GM21529 (cell line): ENCODE measurements around the gene TPSB2.
"Not testable (repeated sequence)": the region's sequence is repeated elsewhere in the genome, so short reads cannot be mapped to it uniquely, and the experiment has no call there.

Experiments used
- ATAC-seq: cut with Tn5 transposase; IDR thresholded peaks from one replicate; pipeline ENCODE4 v1.9.1; 2021; ENCODE audit not compliant: unreplicated experiment

TPSB2 gene

DNA sequence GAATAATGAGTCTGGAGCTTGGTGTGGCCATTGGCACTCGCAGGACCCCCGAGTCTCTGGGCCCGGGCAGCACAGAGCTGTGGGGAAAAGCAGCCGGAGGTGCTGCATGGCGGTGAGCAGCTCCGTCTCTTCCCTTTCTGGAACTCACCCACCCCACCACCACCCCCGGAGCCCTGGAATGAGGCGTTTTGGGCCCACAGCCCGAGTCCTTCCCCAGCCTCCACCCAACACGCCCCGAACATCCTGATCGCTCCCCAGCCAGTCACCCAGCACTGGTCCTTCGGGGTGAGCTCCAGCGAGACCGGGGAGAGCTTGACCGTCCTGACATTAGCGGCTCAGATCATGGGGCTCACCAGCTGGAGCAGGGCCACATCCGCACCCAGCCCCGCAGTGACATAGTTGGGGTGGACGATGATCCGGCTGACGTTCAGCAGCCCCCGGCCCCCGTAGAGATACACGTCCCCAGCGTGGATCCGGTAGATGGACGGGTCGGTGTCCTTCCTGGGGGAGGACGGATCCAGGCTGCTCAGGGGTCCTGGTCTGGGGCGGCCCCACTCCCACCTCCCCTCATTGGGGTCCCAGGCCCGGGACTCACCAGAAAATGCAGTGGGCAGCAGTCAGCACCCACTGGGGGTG is 32.3 kb upstream of the TPSB2 start:
- ATAC-seq = no peak

DNA sequence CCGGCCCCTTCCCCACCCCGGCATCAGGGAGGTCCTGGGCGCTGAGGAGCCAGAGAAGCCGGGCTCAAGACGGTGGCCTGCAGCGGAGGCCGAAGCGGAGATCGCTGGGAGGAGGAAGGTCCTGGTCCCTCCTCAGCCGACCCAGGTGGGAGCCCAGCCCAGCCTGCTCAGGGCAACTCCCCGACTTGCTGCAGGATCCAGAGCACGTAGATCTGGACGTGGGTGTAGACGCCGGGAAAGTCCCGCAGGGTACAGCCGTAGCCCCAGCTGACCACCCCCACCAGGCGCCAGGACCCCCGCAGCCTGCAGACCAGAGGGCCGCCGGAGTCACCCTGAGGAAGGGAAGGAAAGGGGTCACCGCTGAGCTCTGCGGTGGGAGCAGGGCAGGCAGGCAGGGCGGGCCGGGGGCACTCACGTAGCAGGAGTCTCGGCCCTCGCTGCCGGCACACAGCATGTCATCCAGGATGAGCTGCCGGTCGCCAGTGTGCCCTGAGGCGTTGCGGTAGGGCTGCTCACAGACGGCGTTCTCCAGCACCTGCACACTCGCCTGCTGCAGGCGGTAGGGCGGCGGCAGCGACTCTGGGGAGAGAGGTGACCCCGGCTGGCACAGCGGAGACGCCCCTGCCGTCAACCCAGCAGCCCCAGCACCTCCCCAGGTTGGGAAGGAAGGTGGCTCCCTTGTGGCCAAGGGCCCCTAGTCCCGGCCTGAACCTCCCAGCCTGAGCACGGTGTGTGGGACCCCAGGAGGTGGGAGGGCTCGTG is 31.3 kb upstream of the TPSB2 start:
- ATAC-seq = no peak

DNA sequence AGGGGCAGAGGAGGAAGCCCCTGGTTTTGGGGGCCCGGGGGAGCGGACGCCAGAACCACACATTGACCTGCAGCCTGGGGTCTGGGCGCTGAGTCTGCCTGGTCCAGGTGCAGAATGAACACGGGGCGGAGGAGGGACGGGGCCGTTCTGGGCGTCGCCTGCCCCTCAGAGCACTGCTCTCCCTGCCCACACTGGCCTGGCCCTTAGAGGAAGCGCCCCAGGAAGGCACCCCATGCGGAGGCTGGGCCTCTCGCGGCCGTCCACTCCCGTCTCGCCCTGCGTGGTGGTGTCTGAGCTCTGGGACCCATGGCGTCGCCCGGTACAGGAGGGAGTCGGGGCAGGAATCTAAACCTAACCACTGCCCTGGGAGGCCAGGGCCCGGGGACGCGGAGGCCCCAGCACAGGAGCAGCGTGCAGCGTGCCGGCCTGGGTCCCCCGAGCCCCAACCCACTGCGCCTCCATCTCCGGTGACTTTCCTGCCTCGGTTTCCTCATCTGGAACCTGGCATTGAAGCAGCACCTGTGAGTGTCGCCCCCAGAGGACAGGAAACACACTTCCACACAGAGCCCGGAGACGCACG is 30.2 kb upstream of the TPSB2 start:
- no peak for ATAC-seq

DNA sequence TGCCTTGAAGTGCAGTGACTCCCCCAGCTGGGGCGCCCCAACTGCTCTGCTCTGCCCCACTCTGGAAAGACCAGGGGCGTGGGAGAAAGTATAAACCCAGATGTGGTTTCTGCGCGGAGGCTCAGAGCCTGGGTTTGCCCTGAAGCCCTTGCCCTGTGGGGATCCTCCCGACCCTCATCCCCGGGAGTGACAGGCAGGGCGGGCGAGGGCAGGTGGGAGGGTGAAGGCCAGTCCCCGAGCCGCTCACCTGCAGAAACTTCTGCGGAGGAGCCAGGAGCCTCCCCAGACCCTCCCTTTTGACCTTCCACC is 29.7 kb upstream of the TPSB2 start:
- ATAC-seq = no peak

DNA sequence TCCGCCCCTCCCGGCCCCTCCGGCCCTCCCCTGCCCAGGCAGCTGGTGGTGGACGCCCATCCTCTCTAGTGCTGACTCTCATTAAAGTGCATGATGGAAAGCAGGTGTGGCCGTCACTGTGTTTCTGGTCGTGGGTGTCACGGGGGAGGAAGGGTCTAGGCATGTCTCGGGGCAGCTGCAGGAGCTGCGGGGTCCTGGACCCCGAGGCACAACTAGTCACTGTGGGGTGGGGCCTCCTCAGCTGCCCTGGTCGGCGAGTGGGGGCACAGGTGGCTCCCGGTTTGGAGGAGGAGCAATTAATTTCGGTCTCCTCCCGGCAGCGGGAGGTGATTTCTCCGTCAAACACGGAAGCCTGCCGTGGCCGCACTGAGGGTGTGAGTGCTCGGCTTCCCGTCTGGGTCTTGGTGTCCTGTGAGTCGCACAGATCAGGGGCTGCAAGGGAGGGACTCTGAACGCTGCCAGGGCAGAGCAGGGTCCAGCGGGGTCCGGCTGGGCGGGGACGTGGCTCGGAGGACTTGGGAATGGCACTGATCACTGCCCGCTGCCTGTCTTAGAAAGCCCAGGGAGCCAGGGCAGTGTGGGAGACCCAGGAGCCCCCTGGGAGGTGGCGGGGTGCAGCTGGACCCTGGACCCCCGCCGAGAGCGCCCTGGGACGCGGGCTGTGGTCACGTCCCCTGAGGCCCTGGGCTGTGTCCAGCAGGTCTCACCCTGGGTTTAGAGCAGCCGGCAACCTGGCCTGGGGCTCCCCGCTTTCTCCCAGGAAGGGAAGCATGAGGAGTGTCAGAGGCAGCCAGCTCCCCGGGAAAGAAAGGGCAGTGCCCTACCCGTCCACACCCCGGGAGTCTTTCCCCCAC is 29.1 kb upstream of the TPSB2 start:
- ATAC-seq = no peak

DNA sequence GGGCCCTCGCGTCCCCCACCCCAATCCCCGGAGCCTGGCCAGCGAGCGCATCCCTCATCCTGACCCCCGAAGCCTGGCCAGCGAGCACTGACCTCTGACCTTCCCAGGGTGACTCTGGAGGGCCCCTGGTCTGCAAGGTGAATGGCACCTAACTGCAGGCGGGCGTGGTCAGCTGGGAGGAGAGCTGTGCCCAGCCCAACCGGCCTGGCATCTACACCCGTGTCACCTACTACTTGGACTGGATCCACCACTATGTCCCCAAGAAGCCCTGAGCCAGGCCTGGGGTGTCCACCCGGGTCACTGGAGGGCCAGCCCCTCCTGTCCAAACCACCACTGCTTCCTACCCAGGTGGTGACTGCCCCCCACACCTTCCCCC is 28.2 kb upstream of the TPSB2 start:
- ATAC-seq = no peak

DNA sequence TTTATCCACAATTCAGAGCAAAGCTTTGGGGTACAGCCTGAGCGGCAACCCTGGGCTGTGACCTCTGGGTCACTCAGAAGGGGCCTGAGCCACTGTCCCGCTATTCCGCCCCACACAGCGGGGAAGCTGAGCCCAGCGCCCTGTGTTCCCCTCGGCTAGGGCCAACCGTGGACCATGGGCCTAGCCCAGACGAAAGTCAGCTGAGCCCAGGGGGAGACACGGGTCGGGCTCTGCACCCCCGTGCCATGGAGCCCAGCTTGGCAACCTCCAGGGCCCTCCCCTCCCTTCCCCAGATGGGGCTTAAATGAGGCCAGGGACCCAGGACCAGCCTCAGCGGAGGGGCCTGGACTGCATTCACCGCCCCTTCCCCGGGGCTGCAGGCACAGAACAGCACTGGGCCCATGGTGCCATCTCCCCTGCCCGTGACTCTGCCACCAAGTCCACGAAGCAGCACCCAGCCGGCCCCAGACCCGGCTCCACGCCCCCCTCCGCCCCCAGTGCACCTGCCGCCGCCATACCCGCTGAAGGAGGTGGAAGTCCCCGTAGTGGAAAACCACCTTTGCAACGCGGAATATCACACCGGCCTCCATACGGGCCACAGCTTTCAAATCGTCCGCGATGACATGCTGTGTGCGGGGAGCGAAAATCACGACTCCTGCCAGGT is 27.7 kb upstream of the TPSB2 start:
- ATAC-seq = no peak

DNA sequence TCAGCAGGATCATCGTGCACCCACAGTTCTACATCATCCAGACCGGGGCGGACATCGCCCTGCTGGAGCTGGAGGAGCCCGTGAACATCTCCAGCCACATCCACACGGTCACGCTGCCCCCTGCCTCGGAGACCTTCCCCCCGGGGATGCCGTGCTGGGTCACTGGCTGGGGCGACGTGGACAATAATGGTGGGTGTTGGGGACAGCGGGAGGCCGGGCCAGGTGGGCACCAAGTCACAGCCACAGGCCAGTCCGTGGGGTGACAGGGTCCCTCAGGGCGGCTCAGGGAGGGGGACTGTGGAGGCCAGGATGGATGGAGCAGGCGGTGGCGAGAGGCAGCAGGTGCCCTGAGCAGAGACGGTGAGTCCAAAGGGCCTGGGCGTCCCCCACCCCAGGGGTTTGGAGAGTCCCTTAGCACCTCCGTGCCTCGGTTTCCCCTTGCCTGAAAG is 26.9 kb upstream of the TPSB2 start:
- ATAC-seq = no peak

DNA sequence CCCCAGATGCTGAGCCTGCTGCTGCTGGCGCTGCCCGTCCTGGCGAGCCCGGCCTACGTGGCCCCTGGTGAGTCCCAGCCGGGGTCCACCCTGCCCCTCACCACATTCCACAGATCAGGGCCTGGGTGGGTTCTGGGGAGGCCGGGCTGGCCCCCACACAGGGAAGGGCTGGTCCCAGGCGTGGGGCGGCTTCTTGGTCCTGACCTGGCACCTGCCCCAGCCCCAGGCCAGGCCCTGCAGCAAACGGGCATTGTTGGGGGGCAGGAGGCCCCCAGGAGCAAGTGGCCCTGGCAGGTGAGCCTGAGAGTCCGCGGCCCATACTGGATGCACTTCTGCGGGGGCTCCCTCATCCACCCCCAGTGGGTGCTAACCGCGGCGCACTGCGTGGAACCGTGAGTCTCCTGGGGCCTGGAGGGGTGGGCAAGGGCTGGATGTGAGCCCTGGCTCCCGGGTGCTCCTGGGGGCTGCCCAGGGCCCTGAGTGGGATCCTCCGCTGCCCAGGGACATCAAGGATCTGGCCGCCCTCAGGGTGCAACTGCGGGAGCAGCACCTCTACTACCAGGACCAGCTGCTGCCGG is 26.4 kb upstream of the TPSB2 start:
- not testable (repeated sequence) for ATAC-seq

DNA sequence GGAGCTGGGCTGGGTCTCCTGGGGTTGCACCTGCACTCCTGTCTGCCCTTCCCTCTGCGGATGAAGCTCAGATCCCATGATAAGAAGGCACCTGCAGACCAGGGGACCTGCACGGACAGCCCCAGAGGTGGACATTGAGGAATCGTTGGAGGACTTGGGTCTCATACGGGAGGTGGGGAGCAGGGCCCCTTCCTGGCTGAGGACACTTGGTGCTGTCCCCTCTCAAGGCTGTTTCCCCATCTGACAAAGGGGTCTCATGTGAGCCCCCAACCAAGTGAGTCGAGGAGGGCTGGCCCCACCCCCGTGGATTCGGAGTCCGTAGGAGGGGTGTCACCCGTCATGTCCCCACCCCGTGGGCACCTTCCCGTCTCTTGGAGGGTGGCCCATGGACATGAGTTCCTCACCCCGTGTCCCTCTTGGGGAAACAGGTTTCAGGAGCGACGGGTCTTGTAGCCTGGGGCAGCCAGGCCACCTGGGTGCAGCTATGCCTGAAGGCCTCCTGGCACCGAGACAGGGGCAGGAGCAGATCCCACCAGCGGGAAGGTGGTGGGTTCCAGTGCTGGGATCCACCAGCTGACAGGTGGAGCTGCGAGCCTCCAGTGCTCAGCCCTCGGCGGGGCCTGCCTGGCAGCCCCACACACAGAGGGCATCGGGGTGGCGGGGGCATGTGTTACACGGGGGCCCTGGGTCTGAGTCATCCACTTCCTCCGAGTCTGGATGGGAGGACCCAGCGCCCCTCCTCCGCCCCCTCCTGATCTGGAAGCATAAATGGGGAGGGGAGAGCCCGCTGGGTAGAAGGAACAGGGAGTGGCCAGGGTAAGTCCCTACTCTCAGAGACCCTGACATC is 25.5 kb upstream of the TPSB2 start, which contains the start of gene TPSD1:
Gene TPSD1, plus strand, starts transcription at position 794 of the 847 bp plus-strand sequence. CDS start 212 bp downstream, outside the sequence.
- ATAC-seq = not testable (repeated sequence)

DNA sequence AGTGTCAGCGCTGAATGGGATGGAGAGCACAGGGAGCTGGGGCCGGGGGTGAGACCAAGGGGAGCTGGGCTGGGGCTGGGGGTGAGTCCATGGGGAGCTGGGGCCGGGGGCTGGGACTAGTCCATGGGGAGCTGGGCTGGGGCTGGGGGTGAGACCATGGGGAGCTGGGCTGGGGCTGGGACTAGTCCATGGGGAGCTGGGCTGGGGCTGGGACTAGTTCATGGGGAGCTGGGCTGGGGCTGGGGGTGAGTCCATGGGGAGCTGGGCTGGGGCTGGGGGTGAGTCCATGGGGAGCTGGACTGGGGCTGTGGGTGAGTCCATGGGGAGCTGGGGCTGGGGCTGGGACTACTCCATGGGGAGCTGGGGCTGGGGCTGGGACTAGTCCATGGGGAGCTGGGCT is 24.8 kb upstream of the TPSB2 start:
- ATAC-seq = not testable (repeated sequence)

DNA sequence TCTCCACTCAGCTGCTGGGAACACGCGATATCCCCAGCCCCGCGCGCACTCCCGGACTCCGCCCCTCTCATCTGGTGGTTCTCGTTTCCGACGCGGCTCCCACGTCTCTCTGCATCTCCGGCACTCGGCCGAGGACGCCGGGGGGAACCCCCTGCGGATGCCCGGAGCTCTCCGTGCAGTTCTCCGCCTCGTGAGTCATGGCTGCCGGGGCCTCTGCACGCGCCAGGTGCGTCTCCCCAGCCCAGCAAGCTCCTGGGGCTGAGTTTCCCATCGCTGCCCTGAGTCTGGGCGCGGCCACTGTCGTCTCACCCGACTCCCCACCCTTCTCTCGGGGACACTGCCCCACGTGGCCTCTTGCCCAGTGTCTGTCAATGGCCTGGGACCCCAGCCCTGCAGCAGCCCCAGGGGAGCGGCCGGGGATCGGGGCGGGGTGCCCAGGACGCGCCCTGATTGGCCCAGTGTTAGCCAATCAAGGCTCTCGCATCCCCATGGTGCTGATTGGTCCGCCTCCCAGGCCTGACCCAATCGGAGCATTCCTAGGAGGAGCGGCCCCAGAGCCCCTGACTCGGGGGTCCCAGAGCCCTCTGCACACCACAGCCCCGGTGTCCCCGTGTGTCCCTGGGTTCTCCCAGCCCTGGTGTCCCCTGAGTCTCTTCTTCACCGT is 23.8 kb upstream of the TPSB2 start:
- not testable (repeated sequence) for ATAC-seq

DNA sequence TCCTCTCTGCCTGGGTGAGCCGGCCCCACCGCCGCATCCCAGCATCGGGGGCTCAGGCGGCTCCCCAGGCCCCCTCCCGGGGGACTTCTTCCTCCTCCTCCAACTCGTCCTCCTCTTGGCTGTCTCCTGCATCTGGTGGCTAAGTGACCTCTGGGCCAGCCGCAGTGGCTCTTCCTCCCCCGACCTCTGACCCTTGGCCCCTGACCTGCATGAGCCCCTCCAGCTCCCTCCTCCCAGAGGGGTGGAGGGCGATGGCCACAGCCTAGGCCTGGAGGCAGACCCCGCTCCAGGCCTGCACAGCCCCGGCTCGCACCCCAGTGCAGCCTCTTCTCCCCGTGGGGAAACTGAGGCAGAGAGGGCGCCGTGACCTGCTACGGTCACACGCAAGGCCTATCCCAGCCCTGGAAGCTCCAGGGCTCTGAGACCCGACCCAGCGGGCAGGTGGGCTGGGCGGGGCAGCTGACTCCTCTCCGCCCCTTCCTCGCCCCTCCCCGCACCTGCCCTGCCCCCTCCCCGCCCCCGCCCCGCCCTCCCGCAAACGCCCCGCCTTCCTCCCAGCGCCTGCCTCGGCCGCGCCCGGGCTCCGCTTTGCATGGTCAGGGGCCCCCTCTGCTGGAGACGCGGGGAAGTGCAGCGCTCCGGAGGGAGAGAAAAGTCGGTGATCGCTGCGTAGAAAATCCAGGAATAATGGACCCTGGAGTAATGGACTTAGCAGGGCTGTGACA is 19.2 kb upstream of the TPSB2 start:
- not testable (repeated sequence) for ATAC-seq

DNA sequence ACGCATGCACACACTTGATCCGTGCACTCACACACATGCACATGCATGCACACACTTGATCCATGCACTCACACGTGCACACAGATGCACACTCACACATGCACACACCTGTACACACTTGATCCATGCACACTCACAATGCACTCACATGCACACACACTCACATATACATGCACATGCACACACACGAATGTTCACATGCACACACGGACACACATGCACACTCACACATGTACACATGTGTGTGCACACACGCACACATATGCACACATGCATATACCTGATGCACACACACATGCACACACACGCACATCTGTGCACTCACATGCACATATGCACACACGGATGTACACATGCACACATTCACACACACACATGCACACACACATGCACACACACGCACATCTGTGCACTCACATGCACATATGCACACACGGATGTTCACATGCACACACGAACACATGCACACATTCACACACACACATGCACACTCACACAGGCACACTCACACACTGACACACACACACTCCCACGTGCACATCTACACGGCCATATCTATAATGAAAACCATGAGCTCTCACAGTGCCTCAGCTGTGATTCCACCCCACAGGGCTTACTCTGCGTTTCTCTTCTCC is 18.0 kb upstream of the TPSB2 start:
- ATAC-seq = not testable (repeated sequence)

DNA sequence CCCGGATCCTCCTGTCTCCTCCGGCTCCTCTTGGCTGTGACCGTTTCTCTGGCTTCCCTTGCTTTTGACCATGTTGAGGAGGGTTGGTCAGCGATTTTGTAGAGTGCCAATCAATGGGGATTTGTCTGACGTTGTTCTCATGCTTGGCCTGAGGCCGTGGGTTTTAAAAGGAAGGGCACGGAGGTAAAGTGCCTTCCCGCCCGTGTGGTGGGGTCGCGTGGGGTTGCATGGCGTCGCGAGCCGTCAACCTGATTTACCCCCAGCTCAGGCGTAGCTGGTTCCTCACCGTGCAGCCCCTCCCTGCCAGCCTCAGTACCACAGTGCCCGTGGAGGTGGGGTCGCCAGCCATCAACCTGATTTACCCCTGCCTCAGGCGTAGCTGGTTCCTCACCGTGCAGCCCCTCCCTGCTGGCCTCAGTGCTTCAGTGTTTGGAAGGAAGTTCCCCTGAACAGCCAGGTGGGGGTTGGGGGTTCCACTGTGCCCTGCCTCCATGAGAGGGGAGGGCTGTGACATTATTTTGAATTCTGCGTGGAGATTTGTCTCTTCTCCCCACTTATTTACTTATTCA is 15.6 kb upstream of the TPSB2 start:
- no peak for ATAC-seq

DNA sequence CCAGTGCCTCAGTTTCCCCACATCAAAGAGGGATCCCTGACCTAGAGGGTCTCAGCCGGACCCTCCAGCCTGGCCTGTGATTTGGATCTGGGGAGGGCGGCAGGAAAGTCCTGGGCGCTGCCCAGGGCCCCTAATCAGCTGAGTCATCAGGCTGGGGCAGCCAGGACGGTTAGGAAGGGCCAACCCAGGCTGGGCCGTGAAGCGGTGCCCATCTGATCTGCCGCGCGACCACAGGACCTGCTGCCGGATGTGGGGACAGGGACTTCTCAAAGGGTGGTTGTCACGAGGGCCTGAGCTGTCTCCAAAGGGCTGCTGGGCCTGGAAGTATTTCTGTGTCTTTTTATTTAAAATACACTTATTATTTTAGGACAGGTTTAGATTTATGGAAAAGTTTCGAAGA is 14.9 kb upstream of the TPSB2 start:
- ATAC-seq = no peak
